ENCODE measurements around the gene RPL38. TPM values are rescaled to one million over a fixed set of nuclear protein-coding genes. Genes with fewer than 3 reads are reported as not detected.
A peak's percentile ranks its signal among the peaks of the same experiment; 100 is the strongest.

RPL38 gene
- total RNA-seq, 1 donor from 2014 or later = 701 TPM

GRCh38 chr17:74230896-74231295 is 27.4 kb downstream of the RPL38 start:
- no peak for ATAC-seq
- H3K27me3 ChIP-seq (ENCODE audit: low read depth) = no peaks in the 10 kb centered on the region
- no peak for DNase-seq
- no peak overlapping the region for H3K4me3 ChIP-seq
- peaks cover 19% of the 10 kb centered on the region for H3K4me1 ChIP-seq
- no peak overlapping the region for H3K27ac ChIP-seq
- peaks cover 5% of the 10 kb centered on the region for H3K36me3 ChIP-seq
- no peaks in the 10 kb centered on the region for H3K9me3 ChIP-seq
- TF ChIP-seq CTCF (IDR thresholded peaks at IDR 0.05) = no peak
- intact Hi-C loops (cut with DNase I) = no loop called here

- Histone ChIP-seq H3K36me3 (peaks cover 5% of the 10 kb centered on the region), H3K4me3 (no peak overlapping the region), H3K27ac (no peak overlapping the region), H3K4me1 (peaks cover 21% of the 10 kb centered on the region), H3K9me3 (no peaks in the 10 kb centered on the region), H3K27me3 (ENCODE audit: low read depth) (no peaks in the 10 kb centered on the region)
- TF ChIP-seq CTCF (IDR thresholded peaks at IDR 0.05) = no peak
- intact Hi-C loops (cut with DNase I) = no loop called here
- DNase-seq (no peak), ATAC-seq (no peak)
Observed at GRCh38 chr17:74231928-74232907, 28.7 kb downstream of the RPL38 start.

GRCh38 chr17:74233937-74234336 is 30.5 kb downstream of the RPL38 start:
- no peak for TF ChIP-seq CTCF (IDR thresholded peaks at IDR 0.05)
- DNase-seq = no peak
- intact Hi-C loops (cut with DNase I) = no loop called here

GRCh38 chr17:74234486-74234885 is 31.0 kb downstream of the RPL38 start:
- no peak for ATAC-seq
- peak overlapping the region; percentile 74 for H3K27ac ChIP-seq
- H3K9me3 ChIP-seq = no peaks in the 10 kb centered on the region
- H3K4me1 ChIP-seq = peaks cover 21% of the 10 kb centered on the region
- H3K27me3 ChIP-seq (ENCODE audit: low read depth) = no peaks in the 10 kb centered on the region
- peaks cover 5% of the 10 kb centered on the region for H3K36me3 ChIP-seq
- no peak for TF ChIP-seq CTCF (IDR thresholded peaks at IDR 0.05)
- no peak overlapping the region for H3K4me3 ChIP-seq
- no peak for DNase-seq
- intact Hi-C loops (cut with DNase I) = no loop called here

More at GRCh38 chr17:74233937-74234336, 30.5 kb downstream of the RPL38 start:
- H3K36me3 ChIP-seq = peaks cover 5% of the 10 kb centered on the region
- no peaks in the 10 kb centered on the region for H3K9me3 ChIP-seq
- H3K4me3 ChIP-seq = no peak overlapping the region
- H3K27me3 ChIP-seq (ENCODE audit: low read depth) = no peaks in the 10 kb centered on the region
- peaks cover 21% of the 10 kb centered on the region for H3K4me1 ChIP-seq
- no peak overlapping the region for H3K27ac ChIP-seq
- ATAC-seq = peak; percentile 40 to 51

GRCh38 chr17:74235040-74235581 is 31.6 kb downstream of the RPL38 start:
- TF ChIP-seq CTCF (IDR thresholded peaks at IDR 0.05) = no peak
- H3K27ac ChIP-seq = peak overlapping the region; percentile 74
- intact Hi-C loops (cut with DNase I) = no loop called here
- no peak overlapping the region for H3K4me3 ChIP-seq
- no peaks in the 10 kb centered on the region for H3K9me3 ChIP-seq
- DNase-seq (no peak), ATAC-seq (no peak)
- peaks cover 2% of the 10 kb centered on the region for H3K36me3 ChIP-seq
- H3K27me3 ChIP-seq (ENCODE audit: low read depth) = no peaks in the 10 kb centered on the region
- peaks cover 21% of the 10 kb centered on the region for H3K4me1 ChIP-seq
